Measurements from ENCODE around the gene ATP6V1B1.

- TF ChIP-seq NFIC (IDR thresholded peaks at IDR 0.05) (no peak), ZNF609 (CRISPR knock-in tag; IDR thresholded peaks at IDR 0.05; ENCODE audit: borderline replicate concordance) (no peak), YY1 (IDR thresholded peaks at IDR 0.05; ENCODE audit: borderline replicate concordance in 1 of 3, control insufficient read depth in 1 of 3, extremely low read depth in 1 of 3, insufficient read depth in 3 of 3, insufficient read length in 1 of 3, insufficient replicate concordance in 2 of 3, low read depth in 1 of 3, low read length in 2 of 3) (no peak), PYGO2 (tag; IDR thresholded peaks at IDR 0.05) (no peak), ZNF766 (CRISPR knock-in tag; conservative IDR thresholded peaks at IDR 0.05) (no peak), CTCF (IDR thresholded peaks at IDR 0.05 in 2 of 3, conservative IDR thresholded peaks at IDR 0.05 in 1 of 3; ENCODE audit: insufficient read depth in 2 of 3, low read depth in 1 of 3, low read length in 3 of 3) (no peak), ZBTB17 (CRISPR knock-in tag; IDR thresholded peaks at IDR 0.05) (no peak), THRB (CRISPR knock-in tag; conservative IDR thresholded peaks at IDR 0.05) (no peak), XRCC5 (IDR thresholded peaks at IDR 0.05; ENCODE audit: low read depth, low read length) (no peak), IFI16 (CRISPR knock-in tag; IDR thresholded peaks at IDR 0.05) (no peak), ZBTB40 (IDR thresholded peaks at IDR 0.05) (no peak), ZBTB40 (CRISPR knock-in tag; IDR thresholded peaks at IDR 0.05) (no peak), ZNF311 (CRISPR knock-in tag; IDR thresholded peaks at IDR 0.05) (no peak), EZH2 (IDR thresholded peaks at IDR 0.05; ENCODE audit: borderline replicate concordance, low read depth, low read length) (no peak), DPF2 (IDR thresholded peaks at IDR 0.05) (no peak)
Observed at GRCh38 chr2:70956141-70956540, 20.4 kb downstream of the ATP6V1B1 start.
